Retinal pigment epithelial cell (primary cell): Measurements from ENCODE around the gene PLAU.

Source experiments
- DNase-seq: peaks from one replicate; pipeline ENCODE4 v3.0.0-alpha.2; 2010; ENCODE audit warnings: low read depth
- H3K4me3 ChIP-seq: 2 replicates; pipeline ENCODE4 v1.5.1; 2011; ENCODE audit warnings: mild to moderate bottlenecking, low read length, control low read depth, moderate library complexity
- CTCF ChIP-seq: conservative IDR thresholded peaks from 2 replicates; pipeline ENCODE4 v1.5.1; 2011; ENCODE audit warnings: low read depth, low read length, control low read depth, inconsistent platforms

Gene PLAU

GRCh38 chr10:73946253-73947145 is 35.6 kb downstream of the PLAU start:
- no peak for DNase-seq
- TF ChIP-seq CTCF: no peak
- no peak overlapping the region for H3K4me3 ChIP-seq

GRCh38 chr10:73948947-73949633 is 38.2 kb downstream of the PLAU start:
- DNase-seq: no peak
- TF ChIP-seq CTCF: no peak

GRCh38 chr10:73950155-73950948 is 39.4 kb downstream of the PLAU start:
- no peak for TF ChIP-seq CTCF
- no peak for DNase-seq
- no peak overlapping the region for H3K4me3 ChIP-seq

More at GRCh38 chr10:73948947-73949633, 38.2 kb downstream of the PLAU start:
- no peak overlapping the region for H3K4me3 ChIP-seq

- no peak for TF ChIP-seq CTCF
- no peak for DNase-seq
- no peak overlapping the region for H3K4me3 ChIP-seq
Observed at GRCh38 chr10:73953665-73954064, 42.7 kb downstream of the PLAU start.

- no peak for DNase-seq
- no peak overlapping the region for H3K4me3 ChIP-seq
- TF ChIP-seq CTCF: no peak
Observed at GRCh38 chr10:73954737-73955136, 43.8 kb downstream of the PLAU start.

- no peak overlapping the region for H3K4me3 ChIP-seq
- no peak for TF ChIP-seq CTCF
- no peak for DNase-seq
Observed at GRCh38 chr10:73955719-73956118, 44.8 kb downstream of the PLAU start.
